ENCODE results near the gene LLGL1.

DNA sequence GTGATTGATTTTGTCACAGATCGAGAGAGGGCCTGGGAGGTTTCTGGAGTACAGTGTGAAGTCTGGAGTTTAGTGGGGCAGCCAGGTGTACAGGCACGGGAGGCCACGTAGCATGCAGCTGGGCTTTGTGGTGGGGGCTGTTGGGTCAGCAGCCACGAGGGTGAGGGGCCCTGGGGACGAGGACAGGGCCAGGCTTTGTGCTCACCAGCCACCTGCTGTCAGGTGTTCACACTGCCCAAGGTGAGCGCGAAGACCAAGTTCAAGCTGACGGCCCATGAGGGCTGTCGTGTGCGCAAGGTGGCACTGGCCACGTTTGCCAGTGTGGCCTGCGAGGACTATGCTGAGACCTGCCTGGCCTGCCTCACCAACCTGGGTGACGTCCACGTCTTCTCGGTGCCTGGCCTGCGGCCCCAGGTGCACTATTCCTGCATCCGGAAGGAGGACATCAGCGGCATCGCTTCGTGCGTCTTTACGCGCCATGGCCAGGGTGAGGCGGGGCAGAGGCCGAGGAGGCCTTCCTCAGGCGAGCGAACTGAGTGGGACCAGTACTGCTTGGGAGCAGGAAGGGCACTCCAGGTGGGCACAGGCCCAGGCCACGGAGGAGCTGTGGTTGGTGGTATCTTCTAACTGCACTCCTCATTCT, 15.9 kb downstream of the LLGL1 start:
- no peak for TF ChIP-seq CTCF (conservative IDR thresholded peaks at IDR 0.05)
- no peak for TF ChIP-seq EZH2 (IDR thresholded peaks at IDR 0.05; ENCODE audit: low read depth)

Data from PC-9 (cell line).